Peyer's patch (tissue), 4 donors: ENCODE results near the gene PABPN1L.

Experiments
- CTCF ChIP-seq, 6 experiments: fragments of 450-650 bp in 4 of 6; fragments of 200-600 bp in 2 of 6; sonication (generic) in 1 of 6; IDR thresholded peaks; one replicate each; pipeline ENCODE4 v1.5.1; 2017 to 2019; ENCODE audit warnings: antibody characterized with exemption in 6 of 6, mild to moderate bottlenecking in 3 of 6, moderate library complexity in 1 of 6
- POLR2A ChIP-seq, 2 donors: fragments of 450-650 bp; IDR thresholded peaks; one replicate each; pipeline ENCODE4 v1.5.1; 2017; ENCODE audit warnings: antibody characterized with exemption in 2 of 2, mild to moderate bottlenecking in 2 of 2, moderate library complexity in 2 of 2

DNA sequence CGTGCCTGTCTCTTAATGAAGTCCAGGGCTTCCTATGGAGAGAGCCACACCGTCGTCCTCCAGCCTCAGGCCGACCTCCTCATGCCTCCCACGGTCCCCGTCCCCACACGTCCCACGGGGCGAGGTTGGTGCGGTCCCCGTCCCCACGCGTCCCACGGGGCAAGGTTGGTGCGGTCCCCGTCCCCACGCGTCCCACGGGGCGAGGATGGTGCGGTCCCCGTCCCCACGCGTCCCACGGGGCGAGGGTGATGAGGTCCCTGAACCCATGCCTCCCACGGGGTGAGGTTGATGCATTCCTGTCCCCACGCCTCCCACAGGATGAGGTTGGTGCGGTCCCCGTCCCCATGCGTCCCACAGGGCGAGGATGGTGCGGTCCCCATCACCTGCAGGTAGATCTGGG is 30.6 kb downstream of the PABPN1L start:
- TF ChIP-seq CTCF (IDR thresholded peaks at IDR 0.05): no peak
- TF ChIP-seq POLR2A (IDR thresholded peaks at IDR 0.05): no peak
